ENCODE results near the gene TMEM169.
A peak's percentile ranks its signal among the peaks of the same experiment; 100 is the strongest.

- TF ChIP-seq CTCF (IDR thresholded peaks at IDR 0.05; ENCODE audit: low read depth, low read length, poor library complexity, severe bottlenecking) (peak; percentile 65), EZH2phosphoT487 (IDR thresholded peaks at IDR 0.05; ENCODE audit: borderline replicate concordance, low read length) (no peak)
Measured at GRCh38 chr2:216109962-216110614, 28.4 kb downstream of the TMEM169 start.
